ENCODE data around the gene MAJIN.

MAJIN gene

GRCh38 chr11:64928957-64929356 lies 43.0 kb downstream of the MAJIN start:
- TF ChIP-seq TAF1 (IDR thresholded peaks at IDR 0.05; ENCODE audit: borderline replicate concordance, low read depth, low read length) (no peak), POLR2A (IDR thresholded peaks at IDR 0.05; ENCODE audit: low read depth, low read length) (no peak)
- DNase-seq (ENCODE audit: insufficient read length) (no peak), FAIRE-seq (no peak)

- DNase-seq (ENCODE audit: insufficient read length), result no peak
- no peak for FAIRE-seq
- no peak for TF ChIP-seq TAF1 (IDR thresholded peaks at IDR 0.05; ENCODE audit: borderline replicate concordance, low read depth, low read length)
- TF ChIP-seq POLR2AphosphoS5 (IDR thresholded peaks at IDR 0.05; ENCODE audit: low read depth, low read length), result no peak
- TF ChIP-seq POLR2A (IDR thresholded peaks at IDR 0.05; ENCODE audit: low read depth, low read length), result no peak
Observed at GRCh38 chr11:64926689-64927088, 45.2 kb downstream of the MAJIN start.

GRCh38 chr11:64925536-64926436 lies 46.1 kb downstream of the MAJIN start:
- no peak for DNase-seq (ENCODE audit: insufficient read length)
- no peak for TF ChIP-seq POLR2A (IDR thresholded peaks at IDR 0.05; ENCODE audit: low read depth, low read length)
- TF ChIP-seq POLR2AphosphoS5 (IDR thresholded peaks at IDR 0.05; ENCODE audit: low read depth, low read length), result no peak
- TF ChIP-seq TAF1 (IDR thresholded peaks at IDR 0.05; ENCODE audit: borderline replicate concordance, low read depth, low read length), result no peak
- FAIRE-seq, result no peak

GRCh38 chr11:64924910-64925284 lies 47.0 kb downstream of the MAJIN start:
- FAIRE-seq (peak; percentile 57), DNase-seq (ENCODE audit: insufficient read length) (no peak)
- no peak for TF ChIP-seq TAF1 (IDR thresholded peaks at IDR 0.05; ENCODE audit: borderline replicate concordance, low read depth, low read length)
- no peak for TF ChIP-seq POLR2A (IDR thresholded peaks at IDR 0.05; ENCODE audit: low read depth, low read length)
- TF ChIP-seq POLR2AphosphoS5 (IDR thresholded peaks at IDR 0.05; ENCODE audit: low read depth, low read length), result no peak

GRCh38 chr11:64923944-64924909 lies 47.7 kb downstream of the MAJIN start, which contains the start of gene PPP2R5B:
TSS of gene PPP2R5B (plus strand) at chr11:64924689. CDS start at chr11:64925735, 1,046 bp downstream.
- FAIRE-seq, result peak; percentile 100

GRCh38 chr11:64923151-64923661 lies 48.7 kb downstream of the MAJIN start:
- TF ChIP-seq TAF1 (IDR thresholded peaks at IDR 0.05; ENCODE audit: borderline replicate concordance, low read depth, low read length), result no peak
- no peak for TF ChIP-seq POLR2AphosphoS5 (IDR thresholded peaks at IDR 0.05; ENCODE audit: low read depth, low read length)
- no peak for TF ChIP-seq POLR2A (IDR thresholded peaks at IDR 0.05; ENCODE audit: low read depth, low read length)
- DNase-seq (ENCODE audit: insufficient read length), result no peak
- no peak for FAIRE-seq

More at GRCh38 chr11:64923944-64924909, 47.7 kb downstream of the MAJIN start, which contains the start of gene PPP2R5B:
- TF ChIP-seq POLR2AphosphoS5 (IDR thresholded peaks at IDR 0.05; ENCODE audit: low read depth, low read length) (no peak), TAF1 (IDR thresholded peaks at IDR 0.05; ENCODE audit: borderline replicate concordance, low read depth, low read length) (0 out of 2 replicates have a peak, but pooled peaks have one; percentile 23), POLR2A (IDR thresholded peaks at IDR 0.05; ENCODE audit: low read depth, low read length) (peak; percentile 44; the same call in 1 of the 2 replicates)
- peak; percentile 97 for DNase-seq (ENCODE audit: insufficient read length)

- TF ChIP-seq POLR2AphosphoS5 (IDR thresholded peaks at IDR 0.05; ENCODE audit: low read depth, low read length) (no peak), TAF1 (IDR thresholded peaks at IDR 0.05; ENCODE audit: borderline replicate concordance, low read depth, low read length) (no peak), POLR2A (IDR thresholded peaks at IDR 0.05; ENCODE audit: low read depth, low read length) (no peak)
- DNase-seq (ENCODE audit: insufficient read length) (no peak), FAIRE-seq (no peak)
Observed at GRCh38 chr11:64921384-64921783, 50.5 kb downstream of the MAJIN start.

GRCh38 chr11:64920124-64920523 lies 51.8 kb downstream of the MAJIN start:
- TF ChIP-seq POLR2AphosphoS5 (IDR thresholded peaks at IDR 0.05; ENCODE audit: low read depth, low read length), result no peak
- TF ChIP-seq POLR2A (IDR thresholded peaks at IDR 0.05; ENCODE audit: low read depth, low read length), result no peak
- TF ChIP-seq TAF1 (IDR thresholded peaks at IDR 0.05; ENCODE audit: borderline replicate concordance, low read depth, low read length), result no peak
- DNase-seq (ENCODE audit: insufficient read length), result no peak
- FAIRE-seq, result no peak

GRCh38 chr11:64919627-64920026 lies 52.3 kb downstream of the MAJIN start:
- FAIRE-seq, result no peak
- DNase-seq (ENCODE audit: insufficient read length), result no peak
- TF ChIP-seq POLR2A (IDR thresholded peaks at IDR 0.05; ENCODE audit: low read depth, low read length) (no peak), POLR2AphosphoS5 (IDR thresholded peaks at IDR 0.05; ENCODE audit: low read depth, low read length) (no peak), TAF1 (IDR thresholded peaks at IDR 0.05; ENCODE audit: borderline replicate concordance, low read depth, low read length) (no peak)

GRCh38 chr11:64918017-64918416 lies 53.9 kb downstream of the MAJIN start:
- no peak for FAIRE-seq
- DNase-seq (ENCODE audit: insufficient read length), result no peak

GRCh38 chr11:64917663-64917995 lies 54.3 kb downstream of the MAJIN start:
- TF ChIP-seq POLR2AphosphoS5 (IDR thresholded peaks at IDR 0.05; ENCODE audit: low read depth, low read length), result no peak
- no peak for TF ChIP-seq POLR2A (IDR thresholded peaks at IDR 0.05; ENCODE audit: low read depth, low read length)
- TF ChIP-seq TAF1 (IDR thresholded peaks at IDR 0.05; ENCODE audit: borderline replicate concordance, low read depth, low read length), result no peak
- DNase-seq (ENCODE audit: insufficient read length) (no peak), FAIRE-seq (no peak)

More at GRCh38 chr11:64918017-64918416, 53.9 kb downstream of the MAJIN start:
- TF ChIP-seq TAF1 (IDR thresholded peaks at IDR 0.05; ENCODE audit: borderline replicate concordance, low read depth, low read length), result no peak
- no peak for TF ChIP-seq POLR2A (IDR thresholded peaks at IDR 0.05; ENCODE audit: low read depth, low read length)
- no peak for TF ChIP-seq POLR2AphosphoS5 (IDR thresholded peaks at IDR 0.05; ENCODE audit: low read depth, low read length)
